ENCODE results near the gene DNAH9. TPM values are rescaled to one million over a fixed set of nuclear protein-coding genes. Genes with fewer than 3 reads are reported as not detected.

DNAH9 gene
- total and polyA plus RNA-seq, 4 donors, result under 0.01 to 0.09 TPM; not detected in 2

- DNase-seq (ENCODE audit: low spot score), result no peak
- no peaks in the 10 kb centered on the region for H3K4me1 ChIP-seq (ENCODE audit: control insufficient read depth in 4 of 4, insufficient read depth in 4 of 4, low read length in 3 of 4)
- H3K9ac ChIP-seq (ENCODE audit: low read depth in 1 of 2, low read length in 2 of 2), result no peak overlapping the region
- H3K4me3 ChIP-seq (ENCODE audit: low read depth in 1 of 3, low read length in 3 of 3), result no peak overlapping the region
- TF ChIP-seq NR2F2 (IDR thresholded peaks at IDR 0.05) (no peak), TAF1 (conservative IDR thresholded peaks at IDR 0.05) (no peak), FOXA2 (IDR thresholded peaks at IDR 0.05) (no peak)
- WGBS, result 58% methylated on average over 6 of the region's 6 CpGs
- no peaks in the 10 kb centered on the region for H3K36me3 ChIP-seq (ENCODE audit: control insufficient read depth in 4 of 4, insufficient read depth in 3 of 4, low read depth in 1 of 4, low read length in 3 of 4)
- H3K9me3 ChIP-seq (ENCODE audit: control insufficient read depth in 4 of 4, low read length in 3 of 4), result peaks cover 0 to 1% (median 0%) of the 10 kb centered on the region in 4 donors
- H3K27ac ChIP-seq (ENCODE audit: low read depth in 1 of 2, low read length in 2 of 2), result no peak overlapping the region
- peaks cover 0 to 4% (median 0%) of the 10 kb centered on the region in 4 donors for H3K27me3 ChIP-seq (ENCODE audit: control insufficient read depth in 4 of 4, insufficient read depth in 4 of 4, low read length in 3 of 4)
Measured at GRCh38 chr17:11551442-11551841, 46.8 kb upstream of the DNAH9 start.

- TF ChIP-seq RXRA (IDR thresholded peaks at IDR 0.05) (no peak), GABPA (IDR thresholded peaks at IDR 0.05 in 1 of 2, conservative IDR thresholded peaks at IDR 0.05 in 1 of 2) (no peak), JUND (IDR thresholded peaks at IDR 0.05) (no peak), FOXA2 (IDR thresholded peaks at IDR 0.05) (no peak), FOXA1 (IDR thresholded peaks at IDR 0.05) (no peak), CTCF (IDR thresholded peaks at IDR 0.05; ENCODE audit: low read depth, low read length, missing input control) (no peak), EGR1 (IDR thresholded peaks at IDR 0.05; ENCODE audit: low read depth in 2 of 2) (no peak), ZBTB33 (IDR thresholded peaks at IDR 0.05) (no peak), HNF4A (conservative IDR thresholded peaks at IDR 0.05) (no peak), RAD21 (IDR thresholded peaks at IDR 0.05) (no peak), MAX (IDR thresholded peaks at IDR 0.05) (no peak), TAF1 (conservative IDR thresholded peaks at IDR 0.05) (no peak), HNF4G (IDR thresholded peaks at IDR 0.05) (no peak), ATF3 (IDR thresholded peaks at IDR 0.05) (no peak)
- no peak for DNase-seq (ENCODE audit: low spot score)
- Histone ChIP-seq H3K4me1 (ENCODE audit: control insufficient read depth in 4 of 4, insufficient read depth in 4 of 4, low read length in 3 of 4) (no peaks in the 10 kb centered on the region), H3K4me3 (ENCODE audit: low read depth in 1 of 3, low read length in 3 of 3) (no peak overlapping the region), H3K27me3 (ENCODE audit: control insufficient read depth in 4 of 4, insufficient read depth in 4 of 4, low read length in 3 of 4) (peaks cover 0 to 4% (median 0%) of the 10 kb centered on the region in 4 donors), H3K27ac (ENCODE audit: low read depth in 1 of 2, low read length in 2 of 2) (no peak overlapping the region), H3K9me3 (ENCODE audit: control insufficient read depth in 4 of 4, low read length in 3 of 4) (no peaks in the 10 kb centered on the region), H3K36me3 (ENCODE audit: control insufficient read depth in 4 of 4, insufficient read depth in 3 of 4, low read depth in 1 of 4, low read length in 3 of 4) (no peaks in the 10 kb centered on the region), H3K9ac (ENCODE audit: low read depth in 1 of 2, low read length in 2 of 2) (no peak overlapping the region)
- 74% methylated on average over 1 of the region's 1 CpG for WGBS
Measured at GRCh38 chr17:11553135-11553534, 45.1 kb upstream of the DNAH9 start.

GRCh38 chr17:11554042-11554441 is 44.2 kb upstream of the DNAH9 start:
- no peaks in the 10 kb centered on the region for H3K4me1 ChIP-seq (ENCODE audit: control insufficient read depth in 4 of 4, insufficient read depth in 4 of 4, low read length in 3 of 4)
- H3K36me3 ChIP-seq (ENCODE audit: control insufficient read depth in 4 of 4, insufficient read depth in 3 of 4, low read depth in 1 of 4, low read length in 3 of 4), result no peaks in the 10 kb centered on the region
- DNase-seq (ENCODE audit: low spot score), result no peak
- H3K4me3 ChIP-seq (ENCODE audit: low read depth in 1 of 3, low read length in 3 of 3), result no peak overlapping the region
- WGBS, result 55% methylated on average over 1 of the region's 1 CpG
- H3K9me3 ChIP-seq (ENCODE audit: control insufficient read depth in 4 of 4, low read length in 3 of 4), result no peaks in the 10 kb centered on the region
- H3K27ac ChIP-seq (ENCODE audit: low read depth in 1 of 2, low read length in 2 of 2), result no peak overlapping the region
- H3K27me3 ChIP-seq (ENCODE audit: control insufficient read depth in 4 of 4, insufficient read depth in 4 of 4, low read length in 3 of 4), result peaks cover 0 to 4% (median 0%) of the 10 kb centered on the region in 4 donors
- no peak overlapping the region for H3K9ac ChIP-seq (ENCODE audit: low read depth in 1 of 2, low read length in 2 of 2)
- TF ChIP-seq ATF3 (IDR thresholded peaks at IDR 0.05) (no peak), ZBTB33 (IDR thresholded peaks at IDR 0.05) (no peak), NR2F2 (IDR thresholded peaks at IDR 0.05) (no peak), FOXA1 (IDR thresholded peaks at IDR 0.05) (no peak), MAX (IDR thresholded peaks at IDR 0.05) (no peak), HNF4A (conservative IDR thresholded peaks at IDR 0.05) (no peak), GABPA (IDR thresholded peaks at IDR 0.05 in 1 of 2, conservative IDR thresholded peaks at IDR 0.05 in 1 of 2) (no peak), HNF4G (IDR thresholded peaks at IDR 0.05) (no peak), FOXA2 (IDR thresholded peaks at IDR 0.05) (no peak), TAF1 (conservative IDR thresholded peaks at IDR 0.05) (no peak), SP1 (IDR thresholded peaks at IDR 0.05) (no peak), CTCF (IDR thresholded peaks at IDR 0.05; ENCODE audit: low read depth, low read length, missing input control) (no peak), RXRA (IDR thresholded peaks at IDR 0.05) (no peak), JUND (IDR thresholded peaks at IDR 0.05) (no peak)

All from liver (tissue), 9 donors.